ENCODE data around the gene MEDAG.

GRCh38 chr13:30857636-30858035 is 48.4 kb upstream of the MEDAG start:
- no peak for TF ChIP-seq CTCF (IDR thresholded peaks at IDR 0.05)
- no peak for TF ChIP-seq POLR2A (IDR thresholded peaks at IDR 0.05)

Measured in lower leg skin (tissue), 3 donors.